ENCODE data around the gene CXXC1. TPM values are rescaled to one million over a fixed set of nuclear protein-coding genes. Genes with fewer than 3 reads are reported as not detected.

Gene CXXC1
- total RNA-seq, 1 donor from 2014 or later = 35.0 TPM

- H3K27ac Mint-ChIP-seq = no peak overlapping the region
- no peak overlapping the region for H3K4me3 ChIP-seq
- no peaks in the 10 kb centered on the region for H3K27me3 Mint-ChIP-seq (ENCODE audit: insufficient read depth, low read depth)
Measured at GRCh38 chr18:50315100-50315871, 27.8 kb upstream of the CXXC1 start.

DNA sequence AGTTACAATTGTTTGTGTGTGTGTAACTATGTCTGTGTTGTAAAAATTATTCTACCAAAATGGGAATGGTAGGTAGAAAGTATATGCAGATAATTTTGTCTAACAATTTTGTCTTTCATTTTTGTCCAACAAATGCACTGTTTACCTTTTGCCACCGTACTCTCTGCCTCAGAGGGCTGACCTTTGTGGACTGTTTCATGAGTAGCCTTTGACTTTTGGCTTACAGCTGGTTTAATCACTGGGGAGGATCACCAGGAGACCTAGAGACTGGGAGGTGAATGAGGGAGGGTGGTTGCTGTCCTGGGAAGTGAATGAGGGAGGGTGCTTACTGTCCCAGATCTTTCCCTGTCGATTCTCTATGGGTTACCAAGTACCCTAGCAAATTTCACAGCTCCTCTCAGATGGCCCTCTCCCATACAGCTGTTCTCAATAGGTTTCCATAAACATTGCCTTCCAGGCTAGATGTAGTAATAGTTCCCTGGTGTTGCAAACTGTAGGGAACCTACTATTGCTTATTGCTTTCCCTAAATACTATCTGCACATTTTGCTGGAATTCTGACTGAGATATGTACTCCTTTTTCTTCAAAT, 26.5 kb upstream of the CXXC1 start:
- Mint-ChIP-seq H3K27me3 (ENCODE audit: insufficient read depth, low read depth) (no peaks in the 10 kb centered on the region), H3K9me3 (peaks cover 5% of the 10 kb centered on the region), H3K4me1 (no peaks in the 10 kb centered on the region), H3K36me3 (no peaks in the 10 kb centered on the region), H3K4me3 (no peak overlapping the region), H3K27ac (no peak overlapping the region)
- H3K27ac ChIP-seq = no peak overlapping the region
- peaks cover 41% of the 10 kb centered on the region for H3K27me3 ChIP-seq
- H3F3A ChIP-seq (ENCODE audit: low read depth) = no peaks in the 10 kb centered on the region
- no peaks in the 10 kb centered on the region for H3K79me2 ChIP-seq (ENCODE audit: low read depth)
- no peak overlapping the region for H3K4me3 ChIP-seq
- DNase-seq (ENCODE audit: low spot score) = no peak
- H3K9ac ChIP-seq = no peak overlapping the region
- H3K4me2 ChIP-seq = no peak overlapping the region
- H4K20me1 ChIP-seq (ENCODE audit: low read depth) = no peaks in the 10 kb centered on the region
- H3K4me1 ChIP-seq = no peaks in the 10 kb centered on the region
- TF ChIP-seq EZH2phosphoT487 (IDR thresholded peaks at IDR 0.05) = no peak
- TF ChIP-seq EZH2 (IDR thresholded peaks at IDR 0.05) = no peak
- TF ChIP-seq, protein P1, sequence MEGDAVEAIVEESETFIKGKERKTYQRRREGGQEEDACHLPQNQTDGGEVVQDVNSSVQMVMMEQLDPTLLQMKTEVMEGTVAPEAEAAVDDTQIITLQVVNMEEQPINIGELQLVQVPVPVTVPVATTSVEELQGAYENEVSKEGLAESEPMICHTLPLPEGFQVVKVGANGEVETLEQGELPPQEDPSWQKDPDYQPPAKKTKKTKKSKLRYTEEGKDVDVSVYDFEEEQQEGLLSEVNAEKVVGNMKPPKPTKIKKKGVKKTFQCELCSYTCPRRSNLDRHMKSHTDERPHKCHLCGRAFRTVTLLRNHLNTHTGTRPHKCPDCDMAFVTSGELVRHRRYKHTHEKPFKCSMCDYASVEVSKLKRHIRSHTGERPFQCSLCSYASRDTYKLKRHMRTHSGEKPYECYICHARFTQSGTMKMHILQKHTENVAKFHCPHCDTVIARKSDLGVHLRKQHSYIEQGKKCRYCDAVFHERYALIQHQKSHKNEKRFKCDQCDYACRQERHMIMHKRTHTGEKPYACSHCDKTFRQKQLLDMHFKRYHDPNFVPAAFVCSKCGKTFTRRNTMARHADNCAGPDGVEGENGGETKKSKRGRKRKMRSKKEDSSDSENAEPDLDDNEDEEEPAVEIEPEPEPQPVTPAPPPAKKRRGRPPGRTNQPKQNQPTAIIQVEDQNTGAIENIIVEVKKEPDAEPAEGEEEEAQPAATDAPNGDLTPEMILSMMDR (IDR thresholded peaks at IDR 0.05) = no peak
- no peak overlapping the region for H2AFZ ChIP-seq (replicated peaks)
- no peaks in the 10 kb centered on the region for H3K36me3 ChIP-seq
- no peaks in the 10 kb centered on the region for H3K9me3 ChIP-seq (ENCODE audit: low read depth)

More at GRCh38 chr18:50315100-50315871, 27.8 kb upstream of the CXXC1 start:
- Mint-ChIP-seq H3K36me3 (no peaks in the 10 kb centered on the region), H3K4me3 (no peak overlapping the region), H3K4me1 (no peaks in the 10 kb centered on the region), H3K9me3 (no peaks in the 10 kb centered on the region)
- Histone ChIP-seq H3F3A (ENCODE audit: low read depth) (no peaks in the 10 kb centered on the region), H3K9ac (no peak overlapping the region), H3K4me1 (peaks cover under 1% of the 10 kb centered on the region), H4K20me1 (ENCODE audit: low read depth) (no peaks in the 10 kb centered on the region), H3K27ac (no peak overlapping the region), H2AFZ (replicated peaks) (no peak overlapping the region), H3K27me3 (peaks cover 29% of the 10 kb centered on the region), H3K79me2 (ENCODE audit: low read depth) (no peaks in the 10 kb centered on the region), H3K4me2 (no peak overlapping the region), H3K36me3 (no peaks in the 10 kb centered on the region), H3K9me3 (ENCODE audit: low read depth) (no peaks in the 10 kb centered on the region)
- TF ChIP-seq EZH2 (IDR thresholded peaks at IDR 0.05) (no peak), EZH2phosphoT487 (IDR thresholded peaks at IDR 0.05) (no peak)
- TF ChIP-seq, protein P1 (IDR thresholded peaks at IDR 0.05) = no peak
- no peak for DNase-seq (ENCODE audit: low spot score)

GRCh38 chr18:50313031-50313607, 25.6 kb upstream of the CXXC1 start:
- no peak overlapping the region for H3K27ac ChIP-seq
- H3K9ac ChIP-seq = no peak overlapping the region
- no peak for DNase-seq (ENCODE audit: low spot score)
- Mint-ChIP-seq H3K36me3 (no peaks in the 10 kb centered on the region), H3K27ac (no peak overlapping the region), H3K4me3 (no peak overlapping the region), H3K9me3 (peaks cover 7% of the 10 kb centered on the region), H3K27me3 (ENCODE audit: insufficient read depth, low read depth) (no peaks in the 10 kb centered on the region), H3K4me1 (no peaks in the 10 kb centered on the region)
- TF ChIP-seq, protein P1 (IDR thresholded peaks at IDR 0.05) = no peak
- no peak for TF ChIP-seq EZH2 (IDR thresholded peaks at IDR 0.05)
- TF ChIP-seq EZH2phosphoT487 (IDR thresholded peaks at IDR 0.05) = no peak
- no peaks in the 10 kb centered on the region for H3K79me2 ChIP-seq (ENCODE audit: low read depth)
- H3K4me3 ChIP-seq = no peak overlapping the region
- no peak overlapping the region for H3K4me2 ChIP-seq
- no peaks in the 10 kb centered on the region for H4K20me1 ChIP-seq (ENCODE audit: low read depth)
- no peak overlapping the region for H2AFZ ChIP-seq (replicated peaks)
- no peaks in the 10 kb centered on the region for H3F3A ChIP-seq (ENCODE audit: low read depth)
- H3K4me1 ChIP-seq = no peaks in the 10 kb centered on the region
- H3K27me3 ChIP-seq = peaks cover 50% of the 10 kb centered on the region
- H3K36me3 ChIP-seq = no peaks in the 10 kb centered on the region
- no peaks in the 10 kb centered on the region for H3K9me3 ChIP-seq (ENCODE audit: low read depth)
